Measurements from ENCODE around the gene CALHM2. TPM values are rescaled to one million over a fixed set of nuclear protein-coding genes. Genes with fewer than 3 reads are reported as not detected.
A peak's percentile ranks its signal among the peaks of the same experiment; 100 is the strongest.

The CALHM2 gene
- total RNA-seq, 1 experiment from 2014 or later = not detected

GRCh38 chr10:103470761-103471653 lies 18.8 kb upstream of the CALHM2 start:
- Histone ChIP-seq H3K18ac (ENCODE audit: insufficient read length, low read depth, low read length) (peak overlapping the region; percentile 40), H2BK15ac (ENCODE audit: low read depth, low read length) (no peak overlapping the region), H3T11ph (ENCODE audit: low read length) (no peak overlapping the region), H3K4me2 (ENCODE audit: insufficient read depth, insufficient read length, low read length) (no peak overlapping the region), H4K5ac (ENCODE audit: insufficient read length, low read depth, low read length) (no peak overlapping the region), H3K9me3 (ENCODE audit: control insufficient read depth, low read depth, low read length) (no peaks in the 10 kb centered on the region), H3K79me2 (ENCODE audit: insufficient read depth, low read length) (no peaks in the 10 kb centered on the region), H3K27ac (ENCODE audit: insufficient read length, low read depth, low read length) (no peak overlapping the region), H2BK120ac (ENCODE audit: low read depth, low read length, poor library complexity, severe bottlenecking) (no peak overlapping the region), H2AK5ac (ENCODE audit: insufficient read length, low read length) (no peak overlapping the region), H3K4me1 (ENCODE audit: insufficient read depth, low read length) (no peaks in the 10 kb centered on the region; the same call in 1 of the 2 replicates), H2AFZ (ENCODE audit: low read length) (peak overlapping the region; percentile 34), H3K14ac (ENCODE audit: insufficient read depth, low read length) (0 out of 2 replicates have a peak overlapping the region, but pooled peaks have one; percentile 37), H3K56ac (ENCODE audit: insufficient read length, low read depth, low read length) (no peak overlapping the region), H2BK20ac (ENCODE audit: low read depth, low read length, poor library complexity, severe bottlenecking) (no peak overlapping the region), H3K79me1 (ENCODE audit: insufficient read depth, low read depth, low read length, poor library complexity, severe bottlenecking) (no peaks in the 10 kb centered on the region), H2BK5ac (ENCODE audit: insufficient read length, low read length) (no peak overlapping the region), H4K20me1 (ENCODE audit: control insufficient read depth, insufficient read depth, insufficient read length) (no peaks in the 10 kb centered on the region), H4K91ac (ENCODE audit: insufficient read length, low read depth, low read length) (no peak overlapping the region), H3K23me2 (ENCODE audit: insufficient read length, low read depth, low read length, poor library complexity, severe bottlenecking) (no peaks in the 10 kb centered on the region), H3K27me3 (ENCODE audit: insufficient read depth, low read length) (no peaks in the 10 kb centered on the region), H3K9ac (ENCODE audit: extremely low read depth, insufficient read length, low read length) (no peak overlapping the region), H2BK12ac (ENCODE audit: insufficient read length, low read depth, low read length) (no peak overlapping the region), H4K8ac (replicated peaks; ENCODE audit: insufficient read length, low read depth, low read length) (no peak overlapping the region), H3K4ac (ENCODE audit: low read depth, low read length) (no peak overlapping the region), H3K23ac (ENCODE audit: insufficient read length, low read depth, low read length) (no peak overlapping the region)
- Mint-ChIP-seq H3K36me3 (ENCODE audit: insufficient read depth in 1 of 3, low read depth in 3 of 3) (no peaks in the 10 kb centered on the region), H3K27me3 (ENCODE audit: low read depth) (peaks cover 4% of the 10 kb centered on the region), H3K4me1 (peaks cover 14 to 24% of the 10 kb centered on the region in 2 experiments), H3K4me3 (no peak overlapping the region), H3K9me3 (no peaks in the 10 kb centered on the region), H3K27ac (peak overlapping the region; percentile 18 to 80 (median 56); a peak in 4 of 7 replicates)
- TF ChIP-seq, protein P1, sequence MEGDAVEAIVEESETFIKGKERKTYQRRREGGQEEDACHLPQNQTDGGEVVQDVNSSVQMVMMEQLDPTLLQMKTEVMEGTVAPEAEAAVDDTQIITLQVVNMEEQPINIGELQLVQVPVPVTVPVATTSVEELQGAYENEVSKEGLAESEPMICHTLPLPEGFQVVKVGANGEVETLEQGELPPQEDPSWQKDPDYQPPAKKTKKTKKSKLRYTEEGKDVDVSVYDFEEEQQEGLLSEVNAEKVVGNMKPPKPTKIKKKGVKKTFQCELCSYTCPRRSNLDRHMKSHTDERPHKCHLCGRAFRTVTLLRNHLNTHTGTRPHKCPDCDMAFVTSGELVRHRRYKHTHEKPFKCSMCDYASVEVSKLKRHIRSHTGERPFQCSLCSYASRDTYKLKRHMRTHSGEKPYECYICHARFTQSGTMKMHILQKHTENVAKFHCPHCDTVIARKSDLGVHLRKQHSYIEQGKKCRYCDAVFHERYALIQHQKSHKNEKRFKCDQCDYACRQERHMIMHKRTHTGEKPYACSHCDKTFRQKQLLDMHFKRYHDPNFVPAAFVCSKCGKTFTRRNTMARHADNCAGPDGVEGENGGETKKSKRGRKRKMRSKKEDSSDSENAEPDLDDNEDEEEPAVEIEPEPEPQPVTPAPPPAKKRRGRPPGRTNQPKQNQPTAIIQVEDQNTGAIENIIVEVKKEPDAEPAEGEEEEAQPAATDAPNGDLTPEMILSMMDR (conservative IDR thresholded peaks at IDR 0.05) = no peak
- WGBS (ENCODE audit: extremely low coverage, insufficient read length, low lambda C conversion rate) = no CpG with 5 or more reads among the region's 14 CpGs
- DNase-seq = peak; percentile 64

All from H9 (cell line).